GM23338 (cell line): Measurements from ENCODE around the gene TSC22D1. TPM values are rescaled to one million over a fixed set of nuclear protein-coding genes. Genes with fewer than 3 reads are reported as not detected.

Experiments used
- ATAC-seq: fragments of 200-7000 bp; cut with Tn5 transposase; 3 replicates; pipeline ENCODE4 v1.9.1; 2020
- DNase-seq: peaks from one replicate; pipeline ENCODE4 v3.0.0-alpha.2; 2015; ENCODE audit warnings: low spot score
- H2AFZ ChIP-seq: fragments of 200-600 bp; sonication (generic); 2 replicates; pipeline ENCODE4 v1.8.0; 2016; ENCODE audit warnings: antibody characterized with exemption, mild to moderate bottlenecking, moderate library complexity
- H3F3A ChIP-seq: fragments of 200-600 bp; sonication (generic); replicated peaks from 2 replicates; pipeline ENCODE4 v1.8.0; 2017; ENCODE audit warnings: antibody characterized with exemption, mixed run types, low read depth
- H3K27ac ChIP-seq: fragments of 200-600 bp; sonication (generic); 2 replicates; pipeline ENCODE4 v1.6.1; 2016; ENCODE audit warnings: low read depth
- H3K27me3 ChIP-seq: fragments of 200-600 bp; sonication (generic); 2 replicates; pipeline ENCODE4 v1.8.0; 2016; ENCODE audit warnings: mild to moderate bottlenecking, mixed run types, moderate library complexity; ENCODE audit not compliant: insufficient read depth
- H3K36me3 ChIP-seq: fragments of 200-600 bp; sonication (generic); 2 replicates; pipeline ENCODE4 v1.8.0; 2016; ENCODE audit warnings: mild to moderate bottlenecking; ENCODE audit not compliant: insufficient read depth
- H3K4me1 ChIP-seq: fragments of 200-600 bp; sonication (generic); 2 replicates; pipeline ENCODE4 v1.8.0; 2016; ENCODE audit warnings: mild to moderate bottlenecking, moderate library complexity; ENCODE audit not compliant: insufficient read depth
- H3K4me2 ChIP-seq: fragments of 200-600 bp; sonication (generic); 2 replicates; pipeline ENCODE4 v1.7.1; 2017; ENCODE audit warnings: mixed run types
- H3K4me3 ChIP-seq: fragments of 200-600 bp; sonication (generic); 2 replicates; pipeline ENCODE4 v1.6.1; 2016; ENCODE audit warnings: mixed run types
- H3K79me2 ChIP-seq: fragments of 200-600 bp; sonication (generic); replicated peaks from 2 replicates; pipeline ENCODE4 v1.8.0; 2017; ENCODE audit warnings: mild to moderate bottlenecking; ENCODE audit not compliant: insufficient read depth
- H3K9me2 ChIP-seq: fragments of 200-600 bp; sonication (generic); 2 replicates; pipeline ENCODE4 v1.8.0; 2017; ENCODE audit not compliant: insufficient read depth
- H4K20me1 ChIP-seq: fragments of 200-600 bp; sonication (generic); replicated peaks from 2 replicates; pipeline ENCODE4 v1.8.0; 2017; ENCODE audit warnings: mild to moderate bottlenecking; ENCODE audit not compliant: insufficient read depth
- H3K27ac Mint-ChIP-seq: 2 replicates; pipeline ENCODE4 v1.8.0; 2020; ENCODE audit warnings: inconsistent platforms, mild to moderate bottlenecking, moderate library complexity, mixed read lengths
- H3K27me3 Mint-ChIP-seq: 3 replicates; pipeline ENCODE4 v1.8.0; 2022; ENCODE audit warnings: low read depth, mild to moderate bottlenecking, moderate library complexity, mixed read lengths, inconsistent platforms; ENCODE audit not compliant: insufficient read depth, poor library complexity
- H3K36me3 Mint-ChIP-seq: 3 replicates; pipeline ENCODE4 v1.8.0; 2021; ENCODE audit warnings: low read depth, mild to moderate bottlenecking, inconsistent platforms, moderate library complexity, mixed read lengths
- H3K4me1 Mint-ChIP-seq: 3 replicates; pipeline ENCODE4 v1.8.0; 2020; ENCODE audit warnings: mild to moderate bottlenecking, inconsistent platforms, mixed read lengths
- H3K4me3 Mint-ChIP-seq: 3 replicates; pipeline ENCODE4 v1.8.0; 2021; ENCODE audit warnings: moderate library complexity, mild to moderate bottlenecking, inconsistent platforms, mixed read lengths
- H3K9me3 Mint-ChIP-seq: 3 replicates; pipeline ENCODE4 v1.8.0; 2020; ENCODE audit warnings: moderate library complexity, mild to moderate bottlenecking, inconsistent platforms, mixed read lengths
- CREB1 ChIP-seq: fragments of 250-450 bp; sonication (Bioruptor Pico); IDR thresholded peaks from 2 replicates; pipeline ENCODE4 v1.5.0; 2020; ENCODE audit warnings: low read depth, mild to moderate bottlenecking, moderate library complexity
- CTCF ChIP-seq, 2 experiments: fragments of 200-600 bp in 1 of 2; sonication (generic) in 1 of 2; conservative IDR thresholded peaks; 2 replicates each; pipeline versions ENCODE4 v1.5.1 to v1.6.1; 2016 to 2017; ENCODE audit warnings: antibody characterized with exemption in 2 of 2, low read depth in 2 of 2, mild to moderate bottlenecking in 2 of 2, moderate library complexity in 1 of 2
- EZH2 ChIP-seq: fragments of 200-600 bp; sonication (generic); IDR thresholded peaks from one replicate; pipeline ENCODE4 v1.8.0; 2017; ENCODE audit warnings: antibody characterized with exemption, mild to moderate bottlenecking, low read depth; ENCODE audit not compliant: unreplicated experiment
- EZH2phosphoT487 ChIP-seq: fragments of 200-600 bp; sonication (generic); IDR thresholded peaks from one replicate; pipeline ENCODE4 v1.8.1; 2018; ENCODE audit warnings: antibody characterized with exemption; ENCODE audit not compliant: unreplicated experiment
- JUNB ChIP-seq: IDR thresholded peaks from one replicate; pipeline ENCODE4 v1.6.1; 2016; ENCODE audit warnings: antibody characterized with exemption; ENCODE audit not compliant: unreplicated experiment
- NANOG ChIP-seq: IDR thresholded peaks from 2 replicates; pipeline ENCODE4 v1.6.1; 2016; ENCODE audit warnings: antibody characterized with exemption, borderline replicate concordance
- POLR2AphosphoS5 ChIP-seq: IDR thresholded peaks from 2 replicates; pipeline ENCODE4 v1.6.1; 2016; ENCODE audit warnings: antibody characterized with exemption, low read depth
- REST ChIP-seq: IDR thresholded peaks from one replicate; pipeline ENCODE4 v1.6.1; 2018; ENCODE audit warnings: antibody characterized with exemption; ENCODE audit not compliant: unreplicated experiment
- STAT1 ChIP-seq: IDR thresholded peaks from one replicate; pipeline ENCODE4 v1.6.1; 2016; ENCODE audit warnings: antibody characterized with exemption; ENCODE audit not compliant: unreplicated experiment
- ZNF114 ChIP-seq: fragments of 250-450 bp; sonication (Bioruptor Pico); IDR thresholded peaks from 2 replicates; pipeline ENCODE4 v1.5.0; 2020; ENCODE audit warnings: mild to moderate bottlenecking, moderate library complexity
- ZNF331 ChIP-seq: fragments of 250-450 bp; sonication (Bioruptor Pico); IDR thresholded peaks from 2 replicates; pipeline ENCODE4 v1.5.0; 2020; ENCODE audit warnings: low read depth, mild to moderate bottlenecking, moderate library complexity
- polyA plus RNA-seq: library from polyadenylated mRNA; unstranded; fragments of >200 nt; fragmentation: Nextera tagmentation; extraction: Ambion mirVana; gene quantifications from 2 replicates; pipeline ENCODE4 v1.2.1, GENCODE V29; 2016
- total RNA-seq: library from RNA; depleted of rRNA; stranded (reverse); fragments of >200 nt; shearing (Covaris generic); gene quantifications from 2 replicates; pipeline ENCODE4 v1.2.3, GENCODE V29; 2014
- TF ChIP-seq, protein P1 (sequence below): fragments of 250-450 bp; sonication (Bioruptor Pico); IDR thresholded peaks from 2 replicates; pipeline ENCODE4 v1.5.0; 2020; ENCODE audit warnings: mild to moderate bottlenecking, moderate library complexity
- TF ChIP-seq, protein P2 (sequence below): IDR thresholded peaks from 2 replicates; pipeline ENCODE4 v1.6.1; 2016; ENCODE audit warnings: antibody characterized with exemption

Gene TSC22D1
- total and polyA plus RNA-seq, 2 experiments from 2014 or later: 58.5 to 114 TPM

GRCh38 chr13:44416301-44416700 is 159.8 kb downstream of the TSC22D1 start:
- H4K20me1 ChIP-seq: no peaks in the 10 kb centered on the region

More at GRCh38 chr13:44416301-44416700, 159.8 kb downstream of the TSC22D1 start:
- Mint-ChIP-seq H3K4me1 (peaks cover 54% of the 10 kb centered on the region), H3K9me3 (peaks cover 10% of the 10 kb centered on the region), H3K4me3 (no peak overlapping the region), H3K27me3 (peaks cover 11% of the 10 kb centered on the region), H3K27ac (peak overlapping the region; percentile 73; the same call in 1 of the 2 replicates), H3K36me3 (peaks cover 7% of the 10 kb centered on the region; the same call in 2 of the 3 replicates)
- TF ChIP-seq REST: no peak
- no peak for TF ChIP-seq CREB1 (CRISPR knock-in tag)
- TF ChIP-seq, protein P1, sequence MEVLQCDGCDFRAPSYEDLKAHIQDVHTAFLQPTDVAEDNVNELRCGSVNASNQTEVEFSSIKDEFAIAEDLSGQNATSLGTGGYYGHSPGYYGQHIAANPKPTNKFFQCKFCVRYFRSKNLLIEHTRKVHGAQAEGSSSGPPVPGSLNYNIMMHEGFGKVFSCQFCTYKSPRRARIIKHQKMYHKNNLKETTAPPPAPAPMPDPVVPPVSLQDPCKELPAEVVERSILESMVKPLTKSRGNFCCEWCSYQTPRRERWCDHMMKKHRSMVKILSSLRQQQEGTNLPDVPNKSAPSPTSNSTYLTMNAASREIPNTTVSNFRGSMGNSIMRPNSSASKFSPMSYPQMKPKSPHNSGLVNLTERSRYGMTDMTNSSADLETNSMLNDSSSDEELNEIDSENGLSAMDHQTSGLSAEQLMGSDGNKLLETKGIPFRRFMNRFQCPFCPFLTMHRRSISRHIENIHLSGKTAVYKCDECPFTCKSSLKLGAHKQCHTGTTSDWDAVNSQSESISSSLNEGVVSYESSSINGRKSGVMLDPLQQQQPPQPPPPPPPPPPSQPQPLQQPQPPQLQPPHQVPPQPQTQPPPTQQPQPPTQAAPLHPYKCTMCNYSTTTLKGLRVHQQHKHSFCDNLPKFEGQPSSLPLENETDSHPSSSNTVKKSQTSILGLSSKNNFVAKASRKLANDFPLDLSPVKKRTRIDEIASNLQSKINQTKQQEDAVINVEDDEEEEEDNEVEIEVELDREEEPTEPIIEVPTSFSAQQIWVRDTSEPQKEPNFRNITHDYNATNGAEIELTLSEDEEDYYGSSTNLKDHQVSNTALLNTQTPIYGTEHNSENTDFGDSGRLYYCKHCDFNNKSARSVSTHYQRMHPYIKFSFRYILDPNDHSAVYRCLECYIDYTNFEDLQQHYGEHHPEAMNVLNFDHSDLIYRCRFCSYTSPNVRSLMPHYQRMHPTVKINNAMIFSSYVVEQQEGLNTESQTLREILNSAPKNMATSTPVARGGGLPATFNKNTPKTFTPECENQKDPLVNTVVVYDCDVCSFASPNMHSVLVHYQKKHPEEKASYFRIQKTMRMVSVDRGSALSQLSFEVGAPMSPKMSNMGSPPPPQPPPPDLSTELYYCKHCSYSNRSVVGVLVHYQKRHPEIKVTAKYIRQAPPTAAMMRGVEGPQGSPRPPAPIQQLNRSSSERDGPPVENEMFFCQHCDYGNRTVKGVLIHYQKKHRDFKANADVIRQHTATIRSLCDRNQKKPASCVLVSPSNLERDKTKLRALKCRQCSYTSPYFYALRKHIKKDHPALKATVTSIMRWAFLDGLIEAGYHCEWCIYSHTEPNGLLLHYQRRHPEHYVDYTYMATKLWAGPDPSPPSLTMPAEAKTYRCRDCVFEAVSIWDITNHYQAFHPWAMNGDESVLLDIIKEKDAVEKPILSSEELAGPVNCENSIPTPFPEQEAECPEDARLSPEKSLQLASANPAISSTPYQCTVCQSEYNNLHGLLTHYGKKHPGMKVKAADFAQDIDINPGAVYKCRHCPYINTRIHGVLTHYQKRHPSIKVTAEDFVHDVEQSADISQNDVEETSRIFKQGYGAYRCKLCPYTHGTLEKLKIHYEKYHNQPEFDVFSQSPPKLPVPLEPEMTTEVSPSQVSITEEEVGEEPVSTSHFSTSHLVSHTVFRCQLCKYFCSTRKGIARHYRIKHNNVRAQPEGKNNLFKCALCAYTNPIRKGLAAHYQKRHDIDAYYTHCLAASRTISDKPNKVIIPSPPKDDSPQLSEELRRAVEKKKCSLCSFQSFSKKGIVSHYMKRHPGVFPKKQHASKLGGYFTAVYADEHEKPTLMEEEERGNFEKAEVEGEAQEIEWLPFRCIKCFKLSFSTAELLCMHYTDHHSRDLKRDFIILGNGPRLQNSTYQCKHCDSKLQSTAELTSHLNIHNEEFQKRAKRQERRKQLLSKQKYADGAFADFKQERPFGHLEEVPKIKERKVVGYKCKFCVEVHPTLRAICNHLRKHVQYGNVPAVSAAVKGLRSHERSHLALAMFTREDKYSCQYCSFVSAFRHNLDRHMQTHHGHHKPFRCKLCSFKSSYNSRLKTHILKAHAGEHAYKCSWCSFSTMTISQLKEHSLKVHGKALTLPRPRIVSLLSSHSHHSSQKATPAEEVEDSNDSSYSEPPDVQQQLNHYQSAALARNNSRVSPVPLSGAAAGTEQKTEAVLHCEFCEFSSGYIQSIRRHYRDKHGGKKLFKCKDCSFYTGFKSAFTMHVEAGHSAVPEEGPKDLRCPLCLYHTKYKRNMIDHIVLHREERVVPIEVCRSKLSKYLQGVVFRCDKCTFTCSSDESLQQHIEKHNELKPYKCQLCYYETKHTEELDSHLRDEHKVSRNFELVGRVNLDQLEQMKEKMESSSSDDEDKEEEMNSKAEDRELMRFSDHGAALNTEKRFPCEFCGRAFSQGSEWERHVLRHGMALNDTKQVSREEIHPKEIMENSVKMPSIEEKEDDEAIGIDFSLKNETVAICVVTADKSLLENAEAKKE: no peak
- TF ChIP-seq CTCF (conservative IDR thresholded peaks at IDR 0.05; ENCODE audit: low read depth in 2 of 2): no peak
- TF ChIP-seq ZNF331 (CRISPR knock-in tag): no peak
- TF ChIP-seq EZH2: no peak
- no peak for TF ChIP-seq NANOG
- TF ChIP-seq EZH2phosphoT487: no peak
- TF ChIP-seq POLR2AphosphoS5: no peak
- no peak for TF ChIP-seq JUNB
- TF ChIP-seq STAT1: no peak
- TF ChIP-seq ZNF114: no peak
- TF ChIP-seq, protein P2, sequence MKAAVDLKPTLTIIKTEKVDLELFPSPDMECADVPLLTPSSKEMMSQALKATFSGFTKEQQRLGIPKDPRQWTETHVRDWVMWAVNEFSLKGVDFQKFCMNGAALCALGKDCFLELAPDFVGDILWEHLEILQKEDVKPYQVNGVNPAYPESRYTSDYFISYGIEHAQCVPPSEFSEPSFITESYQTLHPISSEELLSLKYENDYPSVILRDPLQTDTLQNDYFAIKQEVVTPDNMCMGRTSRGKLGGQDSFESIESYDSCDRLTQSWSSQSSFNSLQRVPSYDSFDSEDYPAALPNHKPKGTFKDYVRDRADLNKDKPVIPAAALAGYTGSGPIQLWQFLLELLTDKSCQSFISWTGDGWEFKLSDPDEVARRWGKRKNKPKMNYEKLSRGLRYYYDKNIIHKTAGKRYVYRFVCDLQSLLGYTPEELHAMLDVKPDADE: no peak
- Histone ChIP-seq H3K36me3 (no peaks in the 10 kb centered on the region), H3K4me2 (peak overlapping the region; percentile 60), H3K79me2 (no peaks in the 10 kb centered on the region), H3K27ac (no peak overlapping the region), H3F3A (no peaks in the 10 kb centered on the region), H3K9me2 (no peaks in the 10 kb centered on the region; the same call in 1 of the 2 replicates), H3K4me3 (no peak overlapping the region), H3K27me3 (no peaks in the 10 kb centered on the region), H2AFZ (peak overlapping the region; percentile 95), H3K4me1 (peaks cover 35% of the 10 kb centered on the region)
- DNase-seq: no peak
- ATAC-seq: peak; percentile 8
